CD4-positive, alpha-beta T cell treated with Interleukin-6 at 100 ng/mL for 8 hours (primary cell): Measurements from ENCODE around the gene ZNF576.
"Not testable (repeated sequence)": the region's sequence is repeated elsewhere in the genome, so short reads cannot be mapped to it uniquely, and the experiment has no call there.

Experiments
- DNase-seq: peaks from one replicate; pipeline ENCODE4 v3.0.0-alpha.2; 2020; ENCODE audit warnings: mixed read lengths, low spot score

Gene ZNF576

DNA sequence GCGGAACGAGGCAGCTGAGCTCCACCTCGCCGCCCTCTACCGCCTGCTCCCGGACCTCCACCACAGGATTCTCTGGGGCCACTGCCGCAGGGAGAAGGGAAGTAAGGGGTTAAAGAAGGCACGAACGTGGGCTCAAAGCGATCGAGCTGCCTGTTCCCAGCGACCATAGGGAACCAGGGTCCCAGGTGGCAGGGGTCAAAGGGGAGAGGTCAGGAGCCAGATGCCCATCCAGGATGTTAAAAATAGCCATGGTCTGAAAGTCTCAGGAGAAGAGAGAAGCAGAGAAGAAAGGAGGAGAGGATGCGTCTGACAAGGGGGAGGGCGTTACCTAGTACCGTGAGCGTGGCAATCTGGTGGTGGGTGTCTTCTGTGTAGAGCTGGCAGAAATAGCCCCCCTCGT, 30.4 kb downstream of the ZNF576 start:
- DNase-seq, result no peak

DNA sequence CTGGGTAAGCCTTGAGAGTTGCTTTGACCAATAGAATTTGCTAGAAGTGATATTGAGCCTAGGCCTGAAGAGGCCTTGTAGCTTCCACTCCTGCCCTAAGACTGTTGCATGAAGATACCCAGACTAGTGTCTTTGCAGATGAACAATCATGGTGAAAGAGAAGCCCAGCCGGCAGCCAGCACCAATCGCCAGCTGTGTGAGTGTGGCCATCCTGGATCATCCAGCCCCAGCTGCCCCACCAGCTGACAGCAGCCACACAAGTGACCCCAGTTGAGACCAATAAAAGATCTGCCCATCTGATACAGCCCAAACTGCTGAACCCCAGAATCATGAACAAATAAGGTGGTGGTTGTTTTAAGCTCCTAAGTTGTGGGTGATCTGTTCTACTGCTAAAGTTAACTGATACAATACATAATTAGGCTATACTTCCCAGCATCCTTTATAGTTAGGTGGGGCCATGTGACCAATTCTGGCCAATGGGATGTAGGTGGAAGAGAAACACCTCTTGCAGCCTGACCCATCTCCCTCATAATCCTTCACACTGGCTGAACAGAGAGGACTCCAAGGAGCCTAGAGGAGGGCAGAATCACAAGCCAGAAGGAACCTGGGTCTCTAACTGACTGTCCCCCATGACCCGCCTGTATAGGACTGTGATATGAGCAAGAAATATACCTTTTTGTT, 32.4 kb downstream of the ZNF576 start:
- DNase-seq, result no peak

DNA sequence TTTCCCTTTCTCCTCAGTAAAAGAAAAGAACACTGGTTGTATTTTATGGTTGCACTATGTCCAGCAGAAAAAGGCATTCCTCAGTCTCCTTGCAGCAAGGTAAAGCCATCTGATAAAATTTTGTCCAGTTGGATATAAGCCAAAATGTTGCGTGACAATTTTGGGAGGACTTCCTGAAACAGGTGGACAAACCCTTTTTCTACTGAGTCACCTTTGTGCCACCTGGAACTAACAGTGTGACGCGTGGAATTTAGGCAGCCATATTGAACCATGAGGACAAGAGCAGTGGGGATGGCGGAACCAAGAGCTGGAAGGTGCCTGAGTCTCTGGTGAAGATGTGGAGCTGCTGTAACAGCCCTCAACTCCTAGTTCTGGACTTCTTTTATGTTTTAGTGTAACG, 35.1 kb downstream of the ZNF576 start:
- DNase-seq, result no peak

DNA sequence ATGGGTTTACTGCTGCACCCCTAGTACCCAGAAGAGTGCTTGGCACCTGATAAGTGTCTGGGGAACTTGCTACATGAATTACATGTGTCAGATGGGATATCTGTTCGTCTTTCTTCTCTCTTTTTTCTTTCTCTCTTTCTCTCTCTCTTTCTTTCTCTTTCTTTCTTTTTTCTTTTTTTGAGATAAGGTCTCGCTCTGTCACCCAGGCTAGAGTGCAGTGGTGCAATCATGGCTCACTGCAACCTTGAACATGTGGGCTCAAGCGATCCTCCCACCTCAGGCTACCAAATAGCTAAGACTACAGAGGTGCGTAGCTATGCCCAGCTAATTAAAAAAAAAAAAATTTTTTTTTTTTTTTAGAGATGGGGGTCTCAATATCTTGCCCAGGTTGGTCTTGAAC, 37.1 kb downstream of the ZNF576 start:
- DNase-seq, result no peak

GRCh38 chr19:43634068-43634467, 37.7 kb downstream of the ZNF576 start:
- no peak for DNase-seq

DNA sequence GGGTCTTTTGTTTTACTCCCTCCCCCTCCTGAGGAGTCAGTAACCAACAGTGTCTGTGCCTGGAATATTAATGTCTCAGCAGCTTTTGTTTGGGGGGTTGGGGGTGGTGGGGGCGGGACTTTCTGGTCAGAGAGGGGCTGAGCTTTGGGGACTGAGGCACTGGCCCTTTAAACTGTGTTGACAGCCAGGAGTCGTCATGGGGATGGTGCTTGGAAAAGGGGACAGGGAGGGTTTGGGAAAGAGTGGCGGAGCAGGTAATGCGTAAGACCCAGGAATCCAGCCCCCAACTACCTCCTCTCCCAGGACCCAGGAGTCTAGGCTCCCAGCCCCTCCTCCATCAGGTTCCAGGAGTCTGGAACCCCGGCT, 38.1 kb downstream of the ZNF576 start:
- DNase-seq, result no peak

DNA sequence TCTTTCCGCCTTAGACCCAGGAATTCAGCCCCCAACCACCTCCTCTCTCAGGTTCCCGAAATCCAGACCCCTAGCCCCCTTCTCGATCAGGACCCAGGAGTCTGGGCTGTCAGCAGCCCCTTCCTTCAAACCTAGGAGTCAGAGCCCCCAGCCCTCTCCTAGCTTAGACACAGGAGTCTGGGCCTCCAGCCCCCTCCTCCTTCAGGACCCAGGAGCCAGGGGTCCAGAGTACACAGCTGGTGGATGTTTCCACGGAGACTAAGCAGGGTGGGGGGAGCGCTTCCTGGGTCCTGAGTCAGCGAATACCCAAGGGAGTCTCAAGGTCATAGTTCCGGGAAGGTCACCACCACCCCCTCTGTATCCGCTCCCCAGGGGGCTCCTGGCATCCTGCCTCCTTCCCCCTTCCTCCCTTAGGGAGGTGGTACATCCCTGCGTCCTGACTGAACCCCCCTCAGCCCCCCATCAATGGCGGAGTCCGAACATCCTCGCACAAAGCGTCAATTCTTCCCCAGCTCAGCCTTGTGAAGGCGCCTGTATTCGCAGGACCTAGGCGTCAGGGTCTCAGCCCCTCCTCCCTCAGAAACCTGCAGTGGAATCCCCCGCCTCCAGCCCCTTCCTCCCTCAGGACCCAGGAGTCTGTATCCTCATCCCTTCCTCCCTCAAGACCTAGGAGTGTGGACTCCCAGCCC, 38.6 kb downstream of the ZNF576 start:
- DNase-seq, result no peak

DNA sequence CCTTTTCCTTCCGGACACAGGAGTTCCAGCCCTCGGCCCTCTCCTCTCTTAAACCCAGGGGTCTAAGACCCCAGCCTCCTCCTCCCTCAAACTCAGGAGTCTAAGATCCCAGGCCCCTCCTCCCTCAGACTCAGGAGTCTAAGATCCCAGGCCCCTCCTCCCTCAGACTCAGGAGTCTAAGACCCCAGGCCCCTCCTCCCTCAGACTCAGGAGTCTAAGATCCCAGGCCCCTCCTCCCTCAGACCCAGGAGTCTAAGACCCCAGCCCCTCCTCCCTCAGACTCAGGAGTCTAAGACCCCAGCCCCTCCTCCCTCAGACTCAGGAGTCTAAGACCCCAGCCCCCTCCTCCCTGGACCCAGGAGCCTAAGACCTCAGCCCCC, 39.2 kb downstream of the ZNF576 start:
- not testable (repeated sequence) for DNase-seq

DNA sequence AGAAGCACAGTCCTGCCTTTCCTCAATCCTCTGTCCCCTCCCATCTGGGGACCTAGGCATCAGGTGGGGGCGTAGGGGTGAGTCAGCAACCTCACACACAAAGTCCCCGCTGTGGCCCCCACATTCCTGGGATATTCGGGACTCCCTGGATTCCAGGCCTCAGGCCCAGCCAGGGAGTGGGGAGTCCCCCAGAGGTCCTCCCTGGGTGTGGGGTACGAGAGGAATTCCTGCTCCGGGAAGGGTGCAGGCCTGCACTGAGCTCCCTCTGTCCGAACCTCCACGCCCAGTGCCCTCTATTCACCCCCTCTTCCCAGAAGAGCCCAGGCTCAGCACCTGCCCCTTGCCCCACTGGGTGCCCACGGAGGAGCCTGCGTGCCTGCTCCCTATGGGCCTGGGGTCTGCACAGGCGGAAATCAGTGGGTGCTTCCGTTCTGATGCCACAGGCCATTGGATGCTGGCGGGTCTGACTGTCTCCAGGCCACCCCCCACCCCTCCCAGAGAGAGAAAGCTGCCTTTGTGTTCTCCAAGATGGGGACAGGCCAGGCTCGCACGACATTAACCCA, 39.8 kb downstream of the ZNF576 start:
- no peak for DNase-seq

DNA sequence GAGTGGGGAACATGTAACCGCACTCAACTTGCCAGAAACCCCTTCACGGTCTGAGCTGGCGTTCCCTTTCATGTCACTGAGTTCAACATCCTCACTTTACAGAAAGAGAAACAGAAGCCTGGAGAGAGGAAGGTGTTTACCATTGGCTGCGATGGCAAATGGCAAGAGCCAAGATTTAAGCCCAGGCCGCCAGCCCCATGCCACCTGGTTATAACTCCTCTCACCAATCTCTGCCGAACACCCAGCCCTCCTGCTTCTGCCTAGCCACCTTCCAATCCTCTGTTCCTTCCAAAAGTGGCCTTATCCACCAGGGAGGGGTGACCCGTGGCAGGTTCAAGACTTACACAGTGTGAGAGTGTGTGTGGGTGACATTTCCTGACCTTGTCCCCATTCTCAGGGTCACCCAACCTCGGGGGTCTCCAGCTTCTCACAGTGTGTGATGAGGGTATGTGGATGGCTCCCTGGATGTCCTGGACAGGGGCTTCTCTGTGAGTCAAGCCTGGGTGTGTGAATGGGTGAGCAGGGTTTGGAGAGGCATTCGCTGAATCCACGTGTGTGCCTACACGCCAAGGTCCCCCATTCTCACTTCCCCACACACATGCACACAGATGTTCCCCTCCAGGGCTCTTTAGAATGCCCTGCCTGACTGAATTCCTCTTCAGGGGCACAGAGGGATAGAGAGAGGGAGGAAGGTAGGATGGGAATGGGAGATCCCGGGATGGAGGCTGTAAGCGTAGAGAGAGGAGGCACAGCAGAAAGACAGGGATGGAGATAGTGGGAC, 42.0 kb downstream of the ZNF576 start:
- no peak for DNase-seq

DNA sequence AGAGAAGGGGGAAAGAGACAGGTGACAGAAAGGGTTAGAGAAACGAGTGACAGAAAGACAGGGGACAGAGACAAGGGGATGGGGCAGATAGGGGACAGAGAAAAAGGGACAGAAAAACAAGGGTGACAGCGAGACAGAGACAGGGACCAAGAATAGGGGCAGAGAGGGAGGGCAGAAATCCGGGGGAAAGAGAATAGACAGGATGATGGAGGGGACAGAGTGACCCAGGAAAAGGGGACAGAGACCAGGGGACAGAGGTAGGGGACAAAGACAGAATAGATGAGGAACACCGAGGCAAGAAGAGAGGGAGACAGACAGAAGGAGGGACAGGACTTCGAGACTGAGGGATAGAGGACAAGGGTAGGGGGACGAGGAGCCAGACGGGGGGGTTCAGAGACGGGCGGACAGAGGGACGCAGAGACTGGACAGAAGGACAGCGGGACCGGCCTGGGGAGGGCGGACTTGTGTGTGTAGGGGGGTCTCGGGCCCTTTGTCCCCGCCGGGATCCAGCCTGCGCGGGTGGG, 42.7 kb downstream of the ZNF576 start:
- DNase-seq, result no peak

DNA sequence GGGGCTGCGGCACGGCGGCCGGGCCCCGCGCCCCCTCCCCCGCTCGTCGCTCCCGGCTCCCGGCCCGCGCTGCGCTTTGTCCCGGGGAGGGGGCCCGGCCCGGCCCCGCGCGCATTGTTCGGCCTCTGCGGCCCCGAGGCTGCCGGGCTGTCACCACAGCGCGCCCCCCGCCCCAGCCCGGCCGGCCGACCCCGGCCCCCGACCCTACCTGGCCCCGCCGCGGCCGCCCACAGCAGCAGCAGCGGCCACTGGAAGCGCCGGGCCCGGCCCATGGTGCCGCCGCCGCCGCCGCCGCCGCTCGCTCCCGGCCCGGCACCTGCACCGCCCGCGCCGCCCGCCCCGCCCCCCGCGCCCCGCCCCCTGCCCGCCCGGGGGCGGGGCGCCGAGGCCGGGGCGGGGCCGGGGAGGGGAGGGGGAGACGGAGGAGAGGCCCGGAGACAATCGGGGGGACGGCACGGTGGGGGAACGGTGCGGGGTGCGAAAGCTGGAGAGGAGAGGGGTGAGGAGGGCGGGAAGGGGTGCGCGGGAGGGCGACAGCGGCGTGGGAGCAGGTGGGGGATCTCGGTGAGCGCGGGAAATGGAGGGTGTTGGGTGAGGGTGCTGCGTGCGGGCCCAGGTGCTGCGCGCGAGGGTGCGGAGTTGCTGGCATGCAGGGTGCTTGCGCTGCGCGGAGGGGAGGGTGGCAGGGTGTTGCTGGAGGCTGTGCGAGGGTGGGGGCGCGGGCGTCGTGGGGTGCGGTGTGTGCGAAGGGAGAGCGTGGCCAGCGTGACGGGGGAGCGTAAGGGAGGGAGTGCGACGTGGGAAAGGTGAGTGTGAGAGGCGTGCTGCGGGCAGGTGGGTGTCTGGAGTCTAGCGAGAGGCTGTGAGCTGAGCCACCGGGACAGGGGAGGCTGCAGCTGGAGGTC, 43.4 kb downstream of the ZNF576 start, which contains the start of gene CADM4:
Gene CADM4, minus strand, starts transcription at position 332 of the 905 bp plus-strand sequence. Its CDS starts 60 bp downstream, at position 272.
- DNase-seq, result peak; percentile 35

DNA sequence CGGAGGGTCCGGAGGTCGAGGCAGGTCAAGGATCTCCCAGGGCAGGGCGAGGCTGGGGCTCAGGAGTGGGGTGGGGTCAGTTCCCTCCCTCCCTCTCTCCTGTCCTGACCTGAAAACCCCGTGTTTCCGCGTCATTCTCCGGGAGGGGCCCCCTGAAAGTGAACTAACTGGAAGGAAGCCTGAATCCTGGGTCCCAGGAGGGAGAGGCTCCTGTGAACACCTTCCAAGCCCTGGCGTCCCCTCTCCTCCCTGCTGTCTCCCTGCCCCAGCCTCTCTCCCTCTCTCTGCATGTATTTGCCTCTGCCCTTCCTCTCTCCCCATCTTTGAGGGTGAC, 44.0 kb downstream of the ZNF576 start:
- DNase-seq, result no peak

- no peak for DNase-seq
Measured at GRCh38 chr19:43641333-43641732, 44.9 kb downstream of the ZNF576 start.

GRCh38 chr19:43642531-43642930, 46.1 kb downstream of the ZNF576 start:
- DNase-seq, result no peak

- DNase-seq, result no peak
Measured at GRCh38 chr19:43643326-43643725, 46.9 kb downstream of the ZNF576 start.

DNA sequence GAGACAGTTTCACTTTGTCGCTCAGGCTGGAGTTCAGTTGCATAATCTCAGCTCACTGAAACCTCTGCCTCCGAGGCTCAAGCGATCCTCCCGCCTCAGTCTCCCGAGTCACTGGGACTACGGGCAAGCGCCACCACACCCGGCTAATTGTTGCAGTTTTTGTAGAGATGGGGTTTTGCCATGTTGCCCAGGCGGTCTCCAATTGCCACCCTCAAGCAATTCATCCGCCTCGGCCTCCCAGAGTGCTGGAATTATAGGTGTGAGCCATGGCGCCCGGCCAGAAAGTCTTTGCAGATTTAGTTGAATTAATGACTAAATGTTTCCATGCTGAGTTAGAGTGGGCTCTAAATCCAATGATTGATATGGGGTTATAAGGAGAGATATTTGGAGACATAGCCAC, 47.8 kb downstream of the ZNF576 start:
- DNase-seq, result no peak

DNA sequence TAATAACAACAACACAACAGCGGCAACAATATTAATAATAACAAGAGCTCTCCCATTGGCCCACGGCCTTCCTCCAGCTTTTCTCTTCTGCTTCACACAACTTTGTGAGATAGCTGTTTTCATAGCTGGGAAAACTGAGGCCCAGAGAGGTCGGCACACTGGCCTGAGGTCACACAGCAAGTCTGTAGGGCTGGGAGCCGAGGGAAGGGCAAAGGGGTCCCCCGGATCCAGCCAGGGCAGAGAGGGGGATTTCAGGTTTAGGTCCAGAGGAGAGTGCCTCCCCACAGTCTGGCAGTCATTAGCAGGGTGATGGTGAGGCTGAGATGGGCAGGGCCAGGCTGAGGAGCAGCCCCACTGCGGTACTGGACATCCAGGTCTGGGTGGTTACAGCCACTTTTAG, 52.2 kb downstream of the ZNF576 start:
- DNase-seq, result no peak

DNA sequence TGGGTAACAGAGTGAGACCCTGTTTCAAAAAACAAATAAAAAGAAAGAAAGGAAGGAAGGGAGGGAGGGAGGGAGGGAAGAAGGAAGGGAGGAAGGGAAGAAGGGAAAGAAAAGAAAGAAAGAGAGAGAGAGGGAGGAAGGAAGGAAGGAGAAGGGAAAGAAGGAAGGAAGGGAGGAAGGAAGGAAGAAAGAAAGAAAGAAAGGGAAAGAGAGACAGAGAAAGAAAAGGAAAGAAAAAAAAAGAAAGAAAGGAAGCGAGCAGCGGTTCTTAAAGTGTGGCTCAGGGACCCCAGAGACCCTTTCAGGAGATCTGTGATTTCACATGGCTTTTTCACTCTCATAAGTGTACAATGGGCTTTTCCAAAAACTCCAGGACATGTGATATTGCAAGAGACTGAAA, 53.1 kb downstream of the ZNF576 start:
- no peak for DNase-seq

GRCh38 chr19:43650276-43650675, 53.9 kb downstream of the ZNF576 start:
- DNase-seq, result not testable (repeated sequence)
